Measurements from ENCODE around the gene TCTN1. TPM values are rescaled to one million over a fixed set of nuclear protein-coding genes. Genes with fewer than 3 reads are reported as not detected.

TCTN1 gene
- total RNA-seq, 6 experiments from 2014 or later: 9.6 to 17.0 (median 10.8) TPM

DNA sequence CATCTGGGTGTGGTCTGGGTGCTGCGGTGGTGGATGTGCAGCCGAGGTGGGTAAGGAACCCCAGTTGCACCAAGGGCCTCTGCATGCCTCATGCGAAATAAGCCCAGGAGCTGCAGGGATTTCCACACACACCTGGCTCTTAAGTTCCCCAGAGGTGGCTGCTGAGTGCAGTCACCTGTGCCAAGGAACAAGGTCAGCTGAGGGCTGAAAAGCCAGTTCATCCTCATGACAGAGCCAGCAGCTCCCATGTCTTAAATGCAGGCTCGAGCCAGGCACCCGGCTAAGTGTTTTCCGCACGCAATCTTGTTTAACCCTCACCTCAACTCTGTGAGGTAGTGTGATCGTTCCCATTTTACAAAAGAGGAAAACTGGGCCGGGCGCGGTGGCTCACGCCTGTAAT lies 65.3 kb downstream of the TCTN1 start:
- no peaks in the 10 kb centered on the region for H3K27me3 ChIP-seq
- H3K27ac ChIP-seq: no peak overlapping the region
- no peak overlapping the region for H3K4me3 ChIP-seq
- intact Hi-C loops (cut with DNase I): no loop called here
- no peaks in the 10 kb centered on the region for H3K9me3 ChIP-seq
- TF ChIP-seq, protein P1, sequence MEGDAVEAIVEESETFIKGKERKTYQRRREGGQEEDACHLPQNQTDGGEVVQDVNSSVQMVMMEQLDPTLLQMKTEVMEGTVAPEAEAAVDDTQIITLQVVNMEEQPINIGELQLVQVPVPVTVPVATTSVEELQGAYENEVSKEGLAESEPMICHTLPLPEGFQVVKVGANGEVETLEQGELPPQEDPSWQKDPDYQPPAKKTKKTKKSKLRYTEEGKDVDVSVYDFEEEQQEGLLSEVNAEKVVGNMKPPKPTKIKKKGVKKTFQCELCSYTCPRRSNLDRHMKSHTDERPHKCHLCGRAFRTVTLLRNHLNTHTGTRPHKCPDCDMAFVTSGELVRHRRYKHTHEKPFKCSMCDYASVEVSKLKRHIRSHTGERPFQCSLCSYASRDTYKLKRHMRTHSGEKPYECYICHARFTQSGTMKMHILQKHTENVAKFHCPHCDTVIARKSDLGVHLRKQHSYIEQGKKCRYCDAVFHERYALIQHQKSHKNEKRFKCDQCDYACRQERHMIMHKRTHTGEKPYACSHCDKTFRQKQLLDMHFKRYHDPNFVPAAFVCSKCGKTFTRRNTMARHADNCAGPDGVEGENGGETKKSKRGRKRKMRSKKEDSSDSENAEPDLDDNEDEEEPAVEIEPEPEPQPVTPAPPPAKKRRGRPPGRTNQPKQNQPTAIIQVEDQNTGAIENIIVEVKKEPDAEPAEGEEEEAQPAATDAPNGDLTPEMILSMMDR (IDR thresholded peaks at IDR 0.05): no peak
- no peak for TF ChIP-seq POLR2A (IDR thresholded peaks at IDR 0.05)
- no peaks in the 10 kb centered on the region for H3K36me3 ChIP-seq
- 88% methylated on average over 7 of the region's 12 CpGs for WGBS (ENCODE audit: insufficient coverage, low coverage, low lambda C conversion rate, missing lambda C conversion rate)
- DNase-seq: no peak
- ATAC-seq: no peak
- no peaks in the 10 kb centered on the region for H3K4me1 ChIP-seq

DNA sequence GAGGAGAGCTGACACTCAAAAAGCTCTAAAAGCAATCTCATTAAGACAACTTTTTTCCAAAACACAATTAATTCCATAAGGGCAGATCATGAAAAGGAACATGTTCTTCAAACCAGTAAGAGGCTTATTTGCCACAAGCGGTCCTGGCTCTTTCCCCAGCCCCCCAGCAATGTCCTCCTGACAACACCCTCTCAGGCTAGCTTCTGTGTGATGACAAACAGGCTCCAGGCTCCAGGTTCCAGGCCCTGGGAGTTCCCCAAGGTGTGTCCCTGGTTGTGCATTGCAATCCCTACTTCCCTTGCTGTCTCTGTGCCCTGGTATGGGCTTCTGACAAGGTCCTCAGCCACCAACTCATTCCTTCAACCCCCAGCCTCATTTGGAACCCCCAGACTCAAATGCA lies 66.1 kb downstream of the TCTN1 start:
- no peak for DNase-seq
- WGBS (ENCODE audit: insufficient coverage, low coverage, low lambda C conversion rate, missing lambda C conversion rate): 30% methylated on average over 1 of the region's 1 CpG
- H3K27me3 ChIP-seq: no peaks in the 10 kb centered on the region
- TF ChIP-seq, protein P1 (IDR thresholded peaks at IDR 0.05): no peak
- no peak for TF ChIP-seq POLR2A (IDR thresholded peaks at IDR 0.05)
- no peaks in the 10 kb centered on the region for H3K4me1 ChIP-seq
- no peaks in the 10 kb centered on the region for H3K9me3 ChIP-seq
- H3K36me3 ChIP-seq: no peaks in the 10 kb centered on the region
- no peak overlapping the region for H3K27ac ChIP-seq
- ATAC-seq: no peak
- H3K4me3 ChIP-seq: no peak overlapping the region
- intact Hi-C loops (cut with DNase I): no loop called here

DNA sequence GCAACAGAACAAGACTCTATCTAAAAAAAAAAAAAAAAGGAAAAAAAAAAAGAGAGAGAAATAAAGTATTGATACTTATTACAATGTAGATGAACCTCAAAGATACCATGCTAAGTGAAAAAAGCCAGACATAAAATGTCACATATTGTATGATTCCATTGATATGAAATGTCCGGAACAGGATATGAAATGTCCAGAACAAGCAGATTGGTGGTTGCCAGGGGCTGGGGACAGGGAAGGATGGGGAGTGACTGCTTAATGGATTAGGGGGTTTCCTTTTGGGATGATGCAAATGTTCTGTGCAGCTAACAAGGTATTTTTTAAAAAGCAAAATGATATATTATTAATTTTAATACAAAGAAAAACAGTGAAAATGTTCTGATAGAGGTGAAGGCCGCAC lies 70.0 kb downstream of the TCTN1 start:
- H3K27ac ChIP-seq: no peak overlapping the region
- intact Hi-C loops (cut with DNase I): no loop called here
- H3K4me1 ChIP-seq: peaks cover 0 to 8% (median 0%) of the 10 kb centered on the region in 4 donors
- H3K9me3 ChIP-seq: no peaks in the 10 kb centered on the region
- TF ChIP-seq, protein P1 (IDR thresholded peaks at IDR 0.05): no peak
- TF ChIP-seq POLR2A (IDR thresholded peaks at IDR 0.05): no peak
- DNase-seq (no peak), ATAC-seq (no peak)
- no peak overlapping the region for H3K4me3 ChIP-seq
- no peaks in the 10 kb centered on the region for H3K27me3 ChIP-seq
- 90% methylated on average over 2 of the region's 2 CpGs for WGBS (ENCODE audit: insufficient coverage, low coverage, low lambda C conversion rate, missing lambda C conversion rate)
- no peaks in the 10 kb centered on the region for H3K36me3 ChIP-seq

DNA sequence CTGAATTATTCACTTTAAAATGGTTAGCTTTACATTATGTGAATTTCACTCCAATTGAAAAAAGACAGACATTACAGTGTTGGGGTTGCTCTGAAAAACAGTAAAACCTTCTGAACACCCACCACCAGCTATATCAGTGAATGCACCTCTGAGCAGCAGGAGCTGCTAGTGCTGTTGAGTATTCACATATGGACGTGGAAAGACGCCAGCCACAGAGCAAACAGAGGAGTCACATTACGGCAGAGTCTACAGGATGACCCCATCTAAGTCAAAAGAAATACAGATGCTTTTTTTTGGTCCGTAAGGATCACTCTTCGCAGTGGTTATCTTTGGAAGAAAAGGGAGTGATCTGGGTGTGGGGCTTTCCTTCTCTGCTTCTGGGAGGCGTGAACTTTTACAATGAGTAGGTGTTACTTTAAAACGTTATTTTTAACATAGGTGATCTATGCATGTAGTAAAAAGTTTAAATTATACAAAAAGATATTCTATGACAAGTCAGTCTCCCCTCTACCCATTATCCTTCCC lies 70.4 kb downstream of the TCTN1 start:
- Histone ChIP-seq H3K27me3 (no peaks in the 10 kb centered on the region), H3K4me3 (no peak overlapping the region), H3K9me3 (no peaks in the 10 kb centered on the region), H3K4me1 (peaks cover 0 to 8% (median 0%) of the 10 kb centered on the region in 4 donors), H3K27ac (no peak overlapping the region), H3K36me3 (no peaks in the 10 kb centered on the region)
- TF ChIP-seq POLR2A (IDR thresholded peaks at IDR 0.05): no peak
- TF ChIP-seq, protein P1 (IDR thresholded peaks at IDR 0.05): no peak
- intact Hi-C loops (cut with DNase I): no loop called here
- ATAC-seq (no peak), DNase-seq (no peak)
- 64% methylated on average over 7 of the region's 7 CpGs for WGBS (ENCODE audit: insufficient coverage, low coverage, low lambda C conversion rate, missing lambda C conversion rate)

Data from right lobe of liver (tissue), 6 donors.